Posterior vena cava (tissue), 2 donors: Measurements from ENCODE around the gene CTSC. TPM values are rescaled to one million over a fixed set of nuclear protein-coding genes. Genes with fewer than 3 reads are reported as not detected.

Experiments used
- DNase-seq: peaks from one replicate; pipeline ENCODE4 v3.0.0-alpha.2; 2020; ENCODE audit warnings: low spot score
- intact Hi-C, 2 donors: fragments of 100-400 bp; cut with DNase I; formaldehyde crosslinking; loops; one replicate each; pipeline versions ENCODE4 v1.14.1 to v1.14.2; 2022 to 2023
- long read RNA-seq, 2 donors: library from polyadenylated mRNA; unstranded; transcript quantifications; one replicate each; pipeline ENCODE4 v2.0.0, GENCODE V29; 2020 to 2021
- total RNA-seq, 2 donors: library from RNA; stranded (reverse); fragmentation: NEBNext Ultra II Directional; extraction: Animal tissue kit (Norgen Biotek cat#: 25700); gene quantifications; one replicate each; pipeline ENCODE4 v1.2.1, GENCODE V29; 2021
- donor health status: DM: yes; HTN: yes; CAD: no.
- donor health status: DM: yes; HTN: yes; CAD: no.

CTSC gene
- total RNA-seq: 100 to 1,000 TPM in 1 of 2 donors, 10 to 100 TPM in 1; 80.1 to 105 TPM
- long read RNA-seq, donor 1, full-length matches to known transcripts: 11 of 16 reads
- long read RNA-seq, donor 1, partial matches to known transcripts: 4 of 16 reads
- long read RNA-seq, donor 1, other reads (novel, unspliced or antisense): 1 of 16 reads
- long read RNA-seq, donor 2, full-length matches to known transcripts: 23 of 30 reads
- long read RNA-seq, donor 2, partial matches to known transcripts: 2 of 30 reads
- long read RNA-seq, donor 2, other reads (novel, unspliced or antisense): 5 of 30 reads

GRCh38 chr11:88337181-88337986 is at the start of gene CTSC:
CTSC (minus strand) TSS chr11:88337736; CDS start chr11:88337672, 64 bp downstream.
- intact Hi-C loops: no loop called here
- DNase-seq: peak; percentile 98

- DNase-seq: no peak
Observed at GRCh38 chr11:88384669-88385005, 47.1 kb upstream of the CTSC start.

GRCh38 chr11:88384004-88384668 is 46.6 kb upstream of the CTSC start:
- intact Hi-C loops: loop anchor here in 1 of 2 donors (5.0 kb wide), 1 partner anchor 138 kb away; no protein-coding TSS in a partner anchor

More at GRCh38 chr11:88384669-88385005, 47.1 kb upstream of the CTSC start:
- intact Hi-C loops: loop anchor here in 1 of 2 donors (5.0 kb wide), 1 partner anchor 138 kb away; no protein-coding TSS in a partner anchor

GRCh38 chr11:88383447-88383846 is 45.9 kb upstream of the CTSC start:
- no peak for DNase-seq
- intact Hi-C loops: loop anchor here in 1 of 2 donors (5.0 kb wide), 1 partner anchor 139 kb away; no protein-coding TSS in a partner anchor

More at GRCh38 chr11:88384004-88384668, 46.6 kb upstream of the CTSC start:
- DNase-seq: no peak

GRCh38 chr11:88379130-88379529 is 41.6 kb upstream of the CTSC start:
- DNase-seq: no peak
- intact Hi-C loops: no loop called here

- intact Hi-C loops: no loop called here
Observed at GRCh38 chr11:88378422-88379066, 41.0 kb upstream of the CTSC start.

GRCh38 chr11:88377646-88378045 is 40.1 kb upstream of the CTSC start:
- intact Hi-C loops: no loop called here
- no peak for DNase-seq

More at GRCh38 chr11:88378422-88379066, 41.0 kb upstream of the CTSC start:
- no peak for DNase-seq

- no peak for DNase-seq
- intact Hi-C loops: no loop called here
Observed at GRCh38 chr11:88377144-88377543, 39.6 kb upstream of the CTSC start.

- intact Hi-C loops: no loop called here
- DNase-seq: no peak
Observed at GRCh38 chr11:88375927-88376470, 38.5 kb upstream of the CTSC start.

- intact Hi-C loops: no loop called here
- no peak for DNase-seq
Observed at GRCh38 chr11:88370782-88371181, 33.2 kb upstream of the CTSC start.

- DNase-seq: no peak
- intact Hi-C loops: no loop called here
Observed at GRCh38 chr11:88367310-88367709, 29.8 kb upstream of the CTSC start.

GRCh38 chr11:88363648-88364065 is 26.1 kb upstream of the CTSC start:
- no peak for DNase-seq
- intact Hi-C loops: no loop called here

GRCh38 chr11:88363004-88363403 is 25.5 kb upstream of the CTSC start:
- intact Hi-C loops: no loop called here
- no peak for DNase-seq

GRCh38 chr11:88360141-88360540 is 22.6 kb upstream of the CTSC start:
- intact Hi-C loops: no loop called here
- no peak for DNase-seq

- DNase-seq: no peak
- intact Hi-C loops: no loop called here
Observed at GRCh38 chr11:88359541-88359940, 22.0 kb upstream of the CTSC start.

GRCh38 chr11:88359114-88359513 is 21.6 kb upstream of the CTSC start:
- intact Hi-C loops: no loop called here
- no peak for DNase-seq

GRCh38 chr11:88358040-88358431 is 20.5 kb upstream of the CTSC start:
- no peak for DNase-seq
- intact Hi-C loops: no loop called here

GRCh38 chr11:88357323-88358039 is 19.9 kb upstream of the CTSC start:
- intact Hi-C loops: no loop called here
- no peak for DNase-seq

- no peak for DNase-seq
- intact Hi-C loops: no loop called here
Observed at GRCh38 chr11:88355887-88356286, 18.4 kb upstream of the CTSC start.
